GM21526 (cell line): ENCODE data around the gene CLIP1.

Experiments used
- ATAC-seq: cut with Tn5 transposase; IDR thresholded peaks from one replicate; pipeline ENCODE4 v1.9.1; 2021; ENCODE audit warnings: moderate library complexity; ENCODE audit not compliant: unreplicated experiment, low FRiP score

Gene CLIP1

GRCh38 chr12:122322501-122322900 is 100.0 kb downstream of the CLIP1 start:
- ATAC-seq: no peak

- ATAC-seq: no peak
Measured at GRCh38 chr12:122318607-122319605, 103.6 kb downstream of the CLIP1 start.

- ATAC-seq: no peak
Measured at GRCh38 chr12:122312926-122313325, 109.5 kb downstream of the CLIP1 start.

- ATAC-seq: no peak
Measured at GRCh38 chr12:122311696-122312095, 110.8 kb downstream of the CLIP1 start.

- no peak for ATAC-seq
Measured at GRCh38 chr12:122310626-122311333, 111.7 kb downstream of the CLIP1 start.

- no peak for ATAC-seq
Measured at GRCh38 chr12:122309564-122310121, 112.8 kb downstream of the CLIP1 start.

- no peak for ATAC-seq
Measured at GRCh38 chr12:122308811-122309210, 113.7 kb downstream of the CLIP1 start.

GRCh38 chr12:122306407-122306806 is 116.1 kb downstream of the CLIP1 start:
- ATAC-seq: no peak

GRCh38 chr12:122304924-122305323 is 117.5 kb downstream of the CLIP1 start:
- no peak for ATAC-seq

GRCh38 chr12:122303068-122303467 is 119.4 kb downstream of the CLIP1 start:
- ATAC-seq: no peak

GRCh38 chr12:122298071-122298748 is 124.3 kb downstream of the CLIP1 start:
- no peak for ATAC-seq

- no peak for ATAC-seq
Measured at GRCh38 chr12:122297494-122297893, 125.0 kb downstream of the CLIP1 start.

- ATAC-seq: no peak
Measured at GRCh38 chr12:122295877-122296276, 126.6 kb downstream of the CLIP1 start.

GRCh38 chr12:122293081-122293480 is 129.4 kb downstream of the CLIP1 start:
- ATAC-seq: no peak

GRCh38 chr12:122291431-122291830 is 131.0 kb downstream of the CLIP1 start:
- ATAC-seq: no peak

GRCh38 chr12:122283680-122284079 is 138.8 kb downstream of the CLIP1 start:
- no peak for ATAC-seq

GRCh38 chr12:122282061-122282460 is 140.4 kb downstream of the CLIP1 start:
- no peak for ATAC-seq

GRCh38 chr12:122276242-122276641 is 146.2 kb downstream of the CLIP1 start:
- ATAC-seq: no peak

GRCh38 chr12:122275459-122275858 is 147.0 kb downstream of the CLIP1 start:
- no peak for ATAC-seq

GRCh38 chr12:122266230-122266901 is 156.1 kb downstream of the CLIP1 start, which contains the start of gene VPS33A:
Gene VPS33A, minus strand, starts transcription at chr12:122266494. Its CDS starts 86 bp downstream, at chr12:122266408.
- ATAC-seq: peak; percentile 85
